Measurements from ENCODE around the gene S100A7A. TPM values are rescaled to one million over a fixed set of nuclear protein-coding genes. Genes with fewer than 3 reads are reported as not detected.

Gene S100A7A
- total RNA-seq, 2 donors from 2014 or later = not detected

DNA sequence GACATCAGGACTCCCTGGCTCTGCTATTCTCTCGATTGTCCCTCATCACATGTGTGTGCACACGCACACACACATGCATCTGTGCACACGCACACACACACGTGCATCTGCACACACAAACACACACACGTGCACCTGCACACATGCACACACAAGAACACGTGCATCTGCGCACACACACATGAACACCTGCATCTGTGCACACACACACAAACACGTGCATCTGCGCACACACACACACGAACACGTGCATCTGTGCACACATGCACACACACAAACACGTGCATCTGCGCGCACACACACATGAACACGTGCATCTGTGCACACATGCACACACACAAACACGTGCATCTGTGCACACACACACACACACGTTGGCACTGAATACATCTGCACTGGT, 14.7 kb downstream of the S100A7A start:
- no peaks in the 10 kb centered on the region for H3K4me1 ChIP-seq (ENCODE audit: control insufficient read depth in 1 of 2, low read depth in 2 of 2)
- DNase-seq (ENCODE audit: low spot score) = no peak
- TF ChIP-seq, protein P1, sequence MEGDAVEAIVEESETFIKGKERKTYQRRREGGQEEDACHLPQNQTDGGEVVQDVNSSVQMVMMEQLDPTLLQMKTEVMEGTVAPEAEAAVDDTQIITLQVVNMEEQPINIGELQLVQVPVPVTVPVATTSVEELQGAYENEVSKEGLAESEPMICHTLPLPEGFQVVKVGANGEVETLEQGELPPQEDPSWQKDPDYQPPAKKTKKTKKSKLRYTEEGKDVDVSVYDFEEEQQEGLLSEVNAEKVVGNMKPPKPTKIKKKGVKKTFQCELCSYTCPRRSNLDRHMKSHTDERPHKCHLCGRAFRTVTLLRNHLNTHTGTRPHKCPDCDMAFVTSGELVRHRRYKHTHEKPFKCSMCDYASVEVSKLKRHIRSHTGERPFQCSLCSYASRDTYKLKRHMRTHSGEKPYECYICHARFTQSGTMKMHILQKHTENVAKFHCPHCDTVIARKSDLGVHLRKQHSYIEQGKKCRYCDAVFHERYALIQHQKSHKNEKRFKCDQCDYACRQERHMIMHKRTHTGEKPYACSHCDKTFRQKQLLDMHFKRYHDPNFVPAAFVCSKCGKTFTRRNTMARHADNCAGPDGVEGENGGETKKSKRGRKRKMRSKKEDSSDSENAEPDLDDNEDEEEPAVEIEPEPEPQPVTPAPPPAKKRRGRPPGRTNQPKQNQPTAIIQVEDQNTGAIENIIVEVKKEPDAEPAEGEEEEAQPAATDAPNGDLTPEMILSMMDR (IDR thresholded peaks at IDR 0.05) = no peak

DNA sequence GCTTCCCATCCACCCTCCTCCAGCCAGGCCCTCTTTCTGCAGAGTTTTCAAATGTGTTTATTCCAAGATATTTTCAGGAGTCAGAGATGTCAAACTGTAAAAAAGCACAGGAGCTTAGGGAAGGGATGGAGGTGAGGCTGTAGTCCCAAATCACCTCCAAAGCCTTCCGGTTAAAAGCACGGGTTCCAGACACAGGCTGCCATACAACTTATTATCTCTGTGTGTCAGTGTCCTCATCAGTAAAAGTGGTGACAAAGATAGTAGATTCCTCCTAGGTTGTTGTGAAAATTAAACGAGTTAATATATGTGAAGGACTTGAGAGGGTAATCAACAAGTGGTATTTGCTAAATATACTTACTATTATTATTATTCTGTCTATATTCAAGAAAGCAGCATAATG, 15.1 kb downstream of the S100A7A start:
- Histone ChIP-seq H3K4me1 (ENCODE audit: control insufficient read depth in 1 of 2, low read depth in 2 of 2) (no peaks in the 10 kb centered on the region), H3K9me3 (no peaks in the 10 kb centered on the region), H3K27me3 (replicated peaks; ENCODE audit: insufficient read depth) (no peaks in the 10 kb centered on the region), H3K27ac (no peak overlapping the region), H3K4me3 (no peak overlapping the region), H3K36me3 (no peaks in the 10 kb centered on the region)
- no peak for ATAC-seq (ENCODE audit: insufficient number of reproducible peaks, low FRiP score, low read depth)
- TF ChIP-seq, protein P1 (IDR thresholded peaks at IDR 0.05) = no peak
- DNase-seq (ENCODE audit: low spot score) = no peak

More for the DNA sequence above, 14.7 kb downstream of the S100A7A start:
- H3K4me3 ChIP-seq = no peak overlapping the region
- H3K36me3 ChIP-seq = no peaks in the 10 kb centered on the region
- ATAC-seq (ENCODE audit: insufficient number of reproducible peaks, low FRiP score, low read depth) = no peak
- no peak overlapping the region for H3K27ac ChIP-seq
- H3K9me3 ChIP-seq = no peaks in the 10 kb centered on the region
- H3K27me3 ChIP-seq (replicated peaks; ENCODE audit: insufficient read depth) = no peaks in the 10 kb centered on the region

- H3K4me1 ChIP-seq (ENCODE audit: control insufficient read depth in 1 of 2, low read depth in 2 of 2) = no peaks in the 10 kb centered on the region
- TF ChIP-seq, protein P1 (IDR thresholded peaks at IDR 0.05) = no peak
- H3K4me3 ChIP-seq = no peak overlapping the region
- H3K27ac ChIP-seq = no peak overlapping the region
- DNase-seq (ENCODE audit: low spot score) = no peak
- ATAC-seq (ENCODE audit: insufficient number of reproducible peaks, low FRiP score, low read depth) = no peak
- H3K9me3 ChIP-seq = no peaks in the 10 kb centered on the region
- H3K27me3 ChIP-seq (replicated peaks; ENCODE audit: insufficient read depth) = no peaks in the 10 kb centered on the region
- H3K36me3 ChIP-seq = no peaks in the 10 kb centered on the region
Observed at GRCh38 chr1:153431928-153432327, 15.6 kb downstream of the S100A7A start.

- no peaks in the 10 kb centered on the region for H3K36me3 ChIP-seq
- no peak overlapping the region for H3K4me3 ChIP-seq
- no peaks in the 10 kb centered on the region for H3K27me3 ChIP-seq (replicated peaks; ENCODE audit: insufficient read depth)
- DNase-seq (ENCODE audit: low spot score) = no peak
- no peaks in the 10 kb centered on the region for H3K9me3 ChIP-seq
- no peak overlapping the region for H3K27ac ChIP-seq
- no peak for ATAC-seq (ENCODE audit: insufficient number of reproducible peaks, low FRiP score, low read depth)
- no peaks in the 10 kb centered on the region for H3K4me1 ChIP-seq (ENCODE audit: control insufficient read depth in 1 of 2, low read depth in 2 of 2)
- TF ChIP-seq, protein P1 (IDR thresholded peaks at IDR 0.05) = no peak
Observed at GRCh38 chr1:153432874-153433681, 16.8 kb downstream of the S100A7A start.

GRCh38 chr1:153434746-153435455, 18.6 kb downstream of the S100A7A start:
- DNase-seq (ENCODE audit: low spot score) (no peak), ATAC-seq (ENCODE audit: insufficient number of reproducible peaks, low FRiP score, low read depth) (no peak)
- H3K4me3 ChIP-seq = no peak overlapping the region
- H3K27me3 ChIP-seq (replicated peaks; ENCODE audit: insufficient read depth) = no peaks in the 10 kb centered on the region
- no peaks in the 10 kb centered on the region for H3K9me3 ChIP-seq
- no peaks in the 10 kb centered on the region for H3K4me1 ChIP-seq (ENCODE audit: control insufficient read depth in 1 of 2, low read depth in 2 of 2)
- no peaks in the 10 kb centered on the region for H3K36me3 ChIP-seq
- TF ChIP-seq, protein P1 (IDR thresholded peaks at IDR 0.05) = no peak
- H3K27ac ChIP-seq = no peak overlapping the region
